Skeletal muscle tissue (tissue), 1 donor: ENCODE measurements around the gene NECTIN2. TPM values are rescaled to one million over a fixed set of nuclear protein-coding genes. Genes with fewer than 3 reads are reported as not detected.

Source experiments
- total RNA-seq: library from RNA; depleted of rRNA; stranded (reverse); fragments of >200 nt; gene quantifications from one replicate; pipeline ENCODE4 v1.2.3, GENCODE V29; 2014

NECTIN2 gene
- total RNA-seq, 1 donor from 2014 or later, result 31.8 TPM

Other genes starting within 250 kb of the NECTIN2 start
- not detected for gene IGSF23, start 232.7 kb upstream of the NECTIN2 start, total RNA-seq
- 15.7 TPM for gene PVR, start 202.4 kb upstream of the NECTIN2 start, total RNA-seq
- 2.6 TPM for gene CEACAM19, start 174.8 kb upstream of the NECTIN2 start, total RNA-seq
- gene CEACAM16, start 147.1 kb upstream of the NECTIN2 start, total RNA-seq, result 1.0 TPM
- 3.1 TPM for gene BCL3, start 97.6 kb upstream of the NECTIN2 start, total RNA-seq
- gene CBLC, start 68.4 kb upstream of the NECTIN2 start, total RNA-seq, result not detected
- 89.8 TPM for gene BCAM, start 37.2 kb upstream of the NECTIN2 start, total RNA-seq
- 22.4 TPM for gene TOMM40, start 45.0 kb downstream of the NECTIN2 start, total RNA-seq
- gene APOE, start 59.5 kb downstream of the NECTIN2 start, total RNA-seq, result 93.9 TPM
- 5.7 TPM for gene APOC1, start 68.3 kb downstream of the NECTIN2 start, total RNA-seq
- not detected for gene APOC4, start 95.9 kb downstream of the NECTIN2 start, total RNA-seq
- gene APOC2, start 99.8 kb downstream of the NECTIN2 start, total RNA-seq, result not detected
- 40.7 TPM for gene CLPTM1, start 109.1 kb downstream of the NECTIN2 start, total RNA-seq
- gene RELB, start 155.2 kb downstream of the NECTIN2 start, total RNA-seq, result 7.8 TPM
- 7.8 TPM for gene CLASRP, start 192.7 kb downstream of the NECTIN2 start, total RNA-seq
- gene ZNF296, start 230.2 kb downstream of the NECTIN2 start, total RNA-seq, result not detected
- 16.7 TPM for gene GEMIN7, start 233.0 kb downstream of the NECTIN2 start, total RNA-seq
- 16.2 TPM for gene PPP1R37, start 246.9 kb downstream of the NECTIN2 start, total RNA-seq